IMR-90 (cell line): ENCODE results near the gene BTBD10. TPM values are rescaled to one million over a fixed set of nuclear protein-coding genes. Genes with fewer than 3 reads are reported as not detected.

Experiments
- ATAC-seq: fragments of 200-7000 bp; cut with Tn5 transposase; 2 replicates; pipeline ENCODE4 v1.9.1; 2020; ENCODE audit warnings: low read depth, mild to moderate bottlenecking, moderate library complexity
- BruUV-seq: library from RNA; stranded (reverse); fragments of 400-500 nt; replicated peaks from 2 replicates; lab custom pipeline; 2021; lab: Mats Ljungman, UMichigan
- CTCF ChIA-PET: fragments of 300-600 bp; formaldehyde crosslinking; extraction: SDS; loops from one replicate; lab custom pipeline; 2021; ENCODE audit warnings: antibody characterized with exemption; lab: Yijun Ruan, JAX
- POLR2A ChIA-PET: fragments of 300-600 bp; sonication (Branson Sonifier 250); formaldehyde crosslinking; loops from one replicate; lab custom pipeline; 2022; ENCODE audit warnings: antibody characterized with exemption; ENCODE audit not compliant: unreplicated experiment; lab: Charles Lee
- DNase-seq: peaks from one replicate; pipeline ENCODE4 v3.0.0; 2013
- H2AFZ ChIP-seq: replicated peaks from 2 replicates; pipeline ENCODE3; 2013; ENCODE audit warnings: low read length, mild to moderate bottlenecking; ENCODE audit not compliant: poor library complexity
- H2AK5ac ChIP-seq: 2 replicates; pipeline ENCODE4 v1.6.1; 2013; ENCODE audit warnings: low read depth, low read length, inconsistent platforms
- H2AK9ac ChIP-seq: replicated peaks from 2 replicates; pipeline ENCODE3; 2013; ENCODE audit warnings: mild to moderate bottlenecking, low read depth, low read length, moderate library complexity; ENCODE audit not compliant: poor library complexity
- H2BK120ac ChIP-seq: 2 replicates; pipeline ENCODE4 v1.6.1; 2013; ENCODE audit warnings: low read depth, low read length, inconsistent platforms
- H2BK15ac ChIP-seq: 3 replicates; pipeline ENCODE4 v1.6.1; 2013; ENCODE audit warnings: low read depth, low read length, inconsistent platforms
- H2BK20ac ChIP-seq: 2 replicates; pipeline ENCODE4 v1.6.1; 2013; ENCODE audit warnings: low read depth, mild to moderate bottlenecking, inconsistent platforms, low read length, moderate library complexity
- H2BK5ac ChIP-seq: 2 replicates; pipeline ENCODE4 v1.6.1; 2013; ENCODE audit warnings: mild to moderate bottlenecking, low read depth, low read length, inconsistent platforms; ENCODE audit not compliant: poor library complexity, severe bottlenecking
- H3K14ac ChIP-seq: replicated peaks from 2 replicates; pipeline ENCODE4 v1.6.1; 2013; ENCODE audit warnings: low read depth, low read length, inconsistent platforms
- H3K18ac ChIP-seq: 2 replicates; pipeline ENCODE4 v1.6.1; 2013; ENCODE audit warnings: low read depth, low read length, control low read depth
- H3K23ac ChIP-seq: 2 replicates; pipeline ENCODE4 v1.6.1; 2013; ENCODE audit warnings: low read depth, low read length, inconsistent platforms
- H3K27ac ChIP-seq: 2 replicates; pipeline ENCODE4 v1.5.1; 2013; ENCODE audit warnings: mild to moderate bottlenecking, control low read depth, low read length; ENCODE audit not compliant: insufficient read depth
- H3K27me3 ChIP-seq: 2 replicates; pipeline ENCODE4 v1.6.1; 2013; ENCODE audit warnings: low read length; ENCODE audit not compliant: control insufficient read depth, insufficient read depth
- H3K36me3 ChIP-seq: 2 replicates; pipeline ENCODE4 v1.6.1; 2013; ENCODE audit warnings: low read length, mixed read lengths; ENCODE audit not compliant: control insufficient read depth, insufficient read depth
- H3K4ac ChIP-seq: 2 replicates; pipeline ENCODE4 v1.6.1; 2013; ENCODE audit warnings: low read depth, low read length, inconsistent platforms
- H3K4me1 ChIP-seq: 2 replicates; pipeline ENCODE4 v1.6.1; 2013; ENCODE audit warnings: low read length, mixed read lengths; ENCODE audit not compliant: control insufficient read depth, insufficient read depth
- H3K4me2 ChIP-seq: 2 replicates; pipeline ENCODE4 v1.6.1; 2013; ENCODE audit warnings: low read depth, mild to moderate bottlenecking, control low read depth, low read length, moderate library complexity
- H3K4me3 ChIP-seq: 2 replicates; pipeline ENCODE4 v1.5.1; 2013; ENCODE audit warnings: low read depth, mild to moderate bottlenecking, control low read depth, low read length, moderate library complexity; ENCODE audit not compliant: insufficient read depth
- H3K56ac ChIP-seq: 2 replicates; pipeline ENCODE4 v1.6.1; 2013; ENCODE audit warnings: low read length, inconsistent platforms; ENCODE audit not compliant: insufficient read depth; ENCODE audit errors: extremely low read depth
- H3K79me1 ChIP-seq, 2 experiments: 2 replicates each; pipeline ENCODE4 v1.6.1; 2013; ENCODE audit warnings: low read length in 2 of 2, inconsistent platforms in 1 of 2, low read depth in 1 of 2
- H3K9ac ChIP-seq: 2 replicates; pipeline ENCODE4 v1.6.1; 2013; ENCODE audit warnings: low read depth, low read length, control low read depth
- H3K9me1 ChIP-seq: 2 replicates; pipeline ENCODE4 v1.6.1; 2013; ENCODE audit warnings: low read length, inconsistent platforms; ENCODE audit not compliant: insufficient read depth
- H3K9me3 ChIP-seq: 2 replicates; pipeline ENCODE4 v1.6.1; 2013; ENCODE audit warnings: low read length; ENCODE audit not compliant: control insufficient read depth, insufficient read depth
- H4K20me1 ChIP-seq: 2 replicates; pipeline ENCODE4 v1.6.1; 2013; ENCODE audit warnings: low read length, inconsistent platforms; ENCODE audit not compliant: insufficient read depth
- H4K5ac ChIP-seq: 2 replicates; pipeline ENCODE4 v1.6.1; 2013; ENCODE audit warnings: mild to moderate bottlenecking, low read depth, low read length, control low read depth
- H4K8ac ChIP-seq, 2 experiments: 2 replicates each; pipeline ENCODE4 v1.6.1; 2013; ENCODE audit warnings: low read depth in 2 of 2, low read length in 2 of 2, control low read depth in 1 of 2, inconsistent platforms in 1 of 2
- H4K91ac ChIP-seq: 2 replicates; pipeline ENCODE4 v1.6.1; 2013; ENCODE audit warnings: low read depth, low read length, inconsistent platforms; ENCODE audit not compliant: insufficient read depth
- BHLHE40 ChIP-seq: fragments of 150-350 bp; IDR thresholded peaks from 2 replicates; pipeline ENCODE4 v1.6.1; 2016; ENCODE audit warnings: mild to moderate bottlenecking, low read depth, low read length
- CEBPB ChIP-seq: IDR thresholded peaks from 2 replicates; pipeline ENCODE4 v1.6.1; 2012; ENCODE audit warnings: low read depth, low read length, improper control_type of control experiment
- CHD1 ChIP-seq: IDR thresholded peaks from 2 replicates; pipeline ENCODE4 v1.6.1; 2012; ENCODE audit warnings: low read depth, low read length, improper control_type of control experiment
- CTCF ChIP-seq: conservative IDR thresholded peaks from 2 replicates; pipeline ENCODE4 v1.5.1; 2012; ENCODE audit warnings: mild to moderate bottlenecking, low read depth, low read length, improper control_type of control experiment
- ELK1 ChIP-seq: fragments of 150-350 bp; IDR thresholded peaks from 2 replicates; pipeline ENCODE4 v1.6.1; 2016; ENCODE audit warnings: low read depth, mild to moderate bottlenecking, low read length, moderate library complexity, borderline replicate concordance
- FOS ChIP-seq: fragments of 150-350 bp; IDR thresholded peaks from 2 replicates; pipeline ENCODE4 v1.6.1; 2016; ENCODE audit warnings: low read depth, low read length
- MAFK ChIP-seq: IDR thresholded peaks from 2 replicates; pipeline ENCODE4 v1.6.1; 2012; ENCODE audit warnings: low read depth, low read length, improper control_type of control experiment
- MAZ ChIP-seq: IDR thresholded peaks from 2 replicates; pipeline ENCODE4 v1.6.1; 2012; ENCODE audit warnings: low read depth, mild to moderate bottlenecking, low read length, improper control_type of control experiment, moderate library complexity, borderline replicate concordance
- MXI1 ChIP-seq: IDR thresholded peaks from 2 replicates; pipeline ENCODE4 v1.6.1; 2012; ENCODE audit warnings: low read depth, mild to moderate bottlenecking, low read length, moderate library complexity, borderline replicate concordance
- NFE2L2 ChIP-seq: fragments of 150-350 bp; IDR thresholded peaks from 2 replicates; pipeline ENCODE4 v1.6.1; 2016; ENCODE audit warnings: low read depth, mild to moderate bottlenecking, low read length
- POLR2A ChIP-seq: IDR thresholded peaks from 2 replicates; pipeline ENCODE4 v1.6.1; 2012; ENCODE audit warnings: mild to moderate bottlenecking, low read depth, low read length
- RAD21 ChIP-seq: IDR thresholded peaks from 2 replicates; pipeline ENCODE4 v1.6.1; 2012; ENCODE audit warnings: low read length, improper control_type of control experiment
- RCOR1 ChIP-seq: IDR thresholded peaks from 2 replicates; pipeline ENCODE4 v1.6.1; 2012; ENCODE audit warnings: mild to moderate bottlenecking, low read length, improper control_type of control experiment; ENCODE audit not compliant: insufficient replicate concordance
- RFX5 ChIP-seq: IDR thresholded peaks from 2 replicates; pipeline ENCODE4 v1.8.0; 2012; ENCODE audit warnings: low read depth, mild to moderate bottlenecking, low read length, moderate library complexity
- SMC3 ChIP-seq: fragments of 150-350 bp; IDR thresholded peaks from 2 replicates; pipeline ENCODE4 v1.6.1; 2016; ENCODE audit warnings: low read depth, mild to moderate bottlenecking, antibody characterized with exemption, low read length, moderate library complexity
- WGBS, 2 experiments: methylation state at CpG; one replicate each; pipeline versions ENCODE4 v1.1.5 to v1.1.7; 2013; ENCODE audit warnings: missing lambda C conversion rate in 2 of 2; ENCODE audit not compliant: insufficient read length in 1 of 2; ENCODE audit errors: extremely low coverage in 2 of 2; 5-methylcytosine and 5-hydroxymethylcytosine counted together
- dilution Hi-C: fragments of 300-500 bp; cut with HindIII; formaldehyde crosslinking; loops from one replicate; pipeline ENCODE4 v1.14.3; 2018; ENCODE audit warnings: low sequenced_read_pairs; ENCODE audit not compliant: unreplicated experiment
- in situ Hi-C: fragments of 300-500 bp; cut with MboI; formaldehyde crosslinking; loops from 3 replicates; pipeline ENCODE4 v1.14.3; 2019; ENCODE audit warnings: low sequenced_read_pairs, inconsistent platforms, mixed read lengths
- intact Hi-C: fragments of 100-400 bp; cut with micrococcal nuclease; formaldehyde crosslinking; loops from 2 replicates; pipeline ENCODE4 v1.10.0; 2022
- polyA plus RNA-seq, 3 experiments: library from polyadenylated mRNA; depleted of rRNA; stranded (reverse); fragments of >200 nt; gene quantifications; 2 replicates each; pipeline ENCODE4 v1.2.3, GENCODE V29; 2012; ENCODE audit warnings: low replicate concordance in 1 of 3
- total RNA-seq: library from RNA; depleted of rRNA; stranded (reverse); fragments of >200 nt; gene quantifications from 2 replicates; pipeline ENCODE4 v1.2.3, GENCODE V29; 2012
- TF ChIP-seq, protein P1 (sequence below): fragments of 150-350 bp; IDR thresholded peaks from 2 replicates; pipeline ENCODE4 v1.6.1; 2017; ENCODE audit warnings: mild to moderate bottlenecking, antibody characterized with exemption, low read length, low read depth

Gene BTBD10
- total and polyA plus RNA-seq, 2 of the 4 experiments (the other 2 are of a cell fraction) = 32.5 to 59.9 TPM

DNA sequence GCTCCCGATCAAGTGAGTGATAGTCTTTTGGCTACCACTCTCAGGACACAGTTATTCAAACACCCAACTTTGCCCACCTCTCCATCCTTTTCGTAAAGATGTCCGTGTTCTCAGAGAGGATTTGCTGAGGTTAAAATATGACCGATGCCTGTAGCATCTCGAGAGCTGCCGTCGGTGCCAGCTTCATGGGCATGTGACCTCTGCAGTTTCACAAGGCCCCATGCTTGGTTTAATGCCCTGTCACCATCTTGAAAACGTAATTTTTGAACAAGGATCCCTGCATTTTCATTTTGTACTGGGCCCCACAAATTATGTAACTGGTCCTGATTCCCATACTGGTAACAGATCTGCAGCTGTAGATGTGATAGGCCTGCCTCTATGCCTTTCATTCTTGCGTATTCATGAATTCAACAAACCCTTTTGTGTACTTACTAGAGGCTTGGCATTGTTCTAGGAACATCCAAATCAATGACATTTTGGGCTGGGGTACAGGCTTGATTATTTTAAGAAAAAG is 100.4 kb downstream of the BTBD10 start:
- H3K4ac ChIP-seq = no peak overlapping the region
- in situ Hi-C loops (no loop called here), dilution Hi-C loops (no loop called here), intact Hi-C loops (no loop called here)
- H2AFZ ChIP-seq = no peak overlapping the region
- no peak overlapping the region for H2BK20ac ChIP-seq
- H3K9ac ChIP-seq = no peak overlapping the region
- no peak overlapping the region for H3K4me3 ChIP-seq
- no peak overlapping the region for H3K18ac ChIP-seq
- no peaks in the 10 kb centered on the region for H3K27me3 ChIP-seq
- no peak overlapping the region for H4K91ac ChIP-seq
- H3K4me2 ChIP-seq = no peak overlapping the region
- ATAC-seq (no peak), DNase-seq (no peak)
- no peak overlapping the region for H2BK15ac ChIP-seq
- H3K56ac ChIP-seq = no peak overlapping the region
- H4K5ac ChIP-seq = no peak overlapping the region
- no TSS peak for BruUV-seq
- ChIA-PET POLR2A (no interaction called here), CTCF (interaction anchor here (2.3 kb wide), 1 partner anchor 152 kb away, joined by 5 read pairs; no protein-coding TSS in a partner anchor)
- peaks cover 12% of the 10 kb centered on the region; the same call in 1 of the 2 replicates for H3K9me1 ChIP-seq
- H2AK5ac ChIP-seq = no peak overlapping the region
- WGBS, 2 experiments = 80% methylated on average over 2 of the region's 9 CpGs; no CpG with 5 or more reads in 1 of the 2 experiments
- no peaks in the 10 kb centered on the region for H4K20me1 ChIP-seq
- H2BK120ac ChIP-seq = no peak overlapping the region
- H3K36me3 ChIP-seq = peaks cover 10% of the 10 kb centered on the region
- H3K4me1 ChIP-seq = peaks cover 12% of the 10 kb centered on the region
- H4K8ac ChIP-seq = no peak overlapping the region
- H3K23ac ChIP-seq = no peak overlapping the region
- H3K79me1 ChIP-seq = 0 out of 4 replicates have a peak, but pooled peaks cover 0 to 3% of the 10 kb centered on the region in 2 experiments
- TF ChIP-seq CHD1 = no peak
- no peak for TF ChIP-seq BHLHE40
- TF ChIP-seq CEBPB = no peak
- no peak for TF ChIP-seq RAD21
- no peak for TF ChIP-seq RFX5
- TF ChIP-seq CTCF = no peak
- no peak for TF ChIP-seq MXI1
- TF ChIP-seq NFE2L2 = no peak
- no peak for TF ChIP-seq MAFK
- no peak for TF ChIP-seq FOS
- TF ChIP-seq RCOR1 = no peak
- TF ChIP-seq POLR2A = no peak
- TF ChIP-seq, protein P1, sequence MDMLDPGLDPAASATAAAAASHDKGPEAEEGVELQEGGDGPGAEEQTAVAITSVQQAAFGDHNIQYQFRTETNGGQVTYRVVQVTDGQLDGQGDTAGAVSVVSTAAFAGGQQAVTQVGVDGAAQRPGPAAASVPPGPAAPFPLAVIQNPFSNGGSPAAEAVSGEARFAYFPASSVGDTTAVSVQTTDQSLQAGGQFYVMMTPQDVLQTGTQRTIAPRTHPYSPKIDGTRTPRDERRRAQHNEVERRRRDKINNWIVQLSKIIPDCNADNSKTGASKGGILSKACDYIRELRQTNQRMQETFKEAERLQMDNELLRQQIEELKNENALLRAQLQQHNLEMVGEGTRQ = no peak
- no peak for TF ChIP-seq ELK1
- TF ChIP-seq SMC3 = no peak
- TF ChIP-seq MAZ = no peak
- H2BK5ac ChIP-seq = no peak overlapping the region
- no peaks in the 10 kb centered on the region for H3K9me3 ChIP-seq
- H3K14ac ChIP-seq = no peak overlapping the region
- H2AK9ac ChIP-seq = no peak overlapping the region
- H3K27ac ChIP-seq = no peak overlapping the region
